HG02981 (cell line): Measurements from ENCODE around the gene TRIOBP.
"Not testable (repeated sequence)": the region's sequence is repeated elsewhere in the genome, so short reads cannot be mapped to it uniquely, and the experiment has no call there.

Experiments used
- ATAC-seq: cut with Tn5 transposase; IDR thresholded peaks from one replicate; pipeline ENCODE4 v1.9.1; 2021; ENCODE audit warnings: mild to moderate bottlenecking, moderate library complexity; ENCODE audit not compliant: unreplicated experiment

The TRIOBP gene

GRCh38 chr22:37690901-37691504 lies 5.8 kb upstream of the TRIOBP start:
- no peak for ATAC-seq

DNA sequence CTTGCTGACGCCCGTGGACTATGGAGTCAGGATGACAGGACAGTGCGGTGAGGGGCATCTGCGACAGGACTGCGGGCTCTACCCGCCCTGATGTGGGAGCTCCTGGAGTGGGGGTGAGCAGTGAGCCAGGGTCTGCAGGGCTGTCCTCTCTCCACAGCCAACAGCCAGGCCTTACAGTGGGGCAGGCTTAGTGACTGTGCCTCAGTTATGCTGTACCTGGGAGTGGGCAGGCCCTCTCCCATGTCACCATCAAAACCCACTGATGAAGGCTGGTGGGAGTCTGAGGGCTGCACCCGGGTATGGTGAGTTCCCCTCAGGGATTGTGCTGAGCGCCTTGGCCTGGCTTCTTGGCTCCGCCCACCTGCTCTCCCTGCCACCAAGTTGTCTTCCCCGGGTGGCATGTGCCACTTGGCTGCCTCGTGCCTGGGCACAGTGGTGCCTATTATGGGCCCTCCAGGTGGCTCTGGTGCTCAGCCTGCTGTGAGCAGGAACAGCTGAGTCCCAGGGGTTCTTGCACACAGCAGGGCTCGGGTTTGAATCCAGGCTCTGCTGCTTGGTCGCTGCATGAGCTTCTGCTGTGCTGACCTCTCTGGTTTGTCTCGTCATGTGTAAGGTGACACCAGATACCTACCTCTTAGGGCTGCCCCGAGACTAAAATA lies 4.1 kb upstream of the TRIOBP start:
- ATAC-seq = no peak

GRCh38 chr22:37694131-37694530 lies 2.7 kb upstream of the TRIOBP start:
- ATAC-seq = not testable (repeated sequence)

DNA sequence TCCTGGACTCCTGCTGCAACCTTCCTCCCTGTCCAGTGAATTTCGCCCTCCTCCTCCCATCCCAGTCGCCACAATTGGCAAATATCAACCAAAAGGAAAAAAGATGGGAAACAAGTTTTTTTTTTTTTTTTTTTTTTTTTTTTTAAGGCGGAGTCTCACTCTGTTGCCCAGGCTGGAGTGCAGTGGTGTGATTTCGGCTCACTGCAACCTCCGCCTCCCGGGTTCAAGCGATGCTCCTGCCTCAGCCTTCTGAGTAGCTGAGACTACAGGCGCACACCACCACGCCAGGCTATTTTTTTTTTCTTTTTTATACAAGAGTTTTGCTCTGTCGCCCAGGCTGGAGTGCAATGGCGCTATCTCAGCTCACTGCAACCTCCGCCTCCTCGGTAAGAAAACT lies 590 bp upstream of the TRIOBP start:
- ATAC-seq = not testable (repeated sequence)

DNA sequence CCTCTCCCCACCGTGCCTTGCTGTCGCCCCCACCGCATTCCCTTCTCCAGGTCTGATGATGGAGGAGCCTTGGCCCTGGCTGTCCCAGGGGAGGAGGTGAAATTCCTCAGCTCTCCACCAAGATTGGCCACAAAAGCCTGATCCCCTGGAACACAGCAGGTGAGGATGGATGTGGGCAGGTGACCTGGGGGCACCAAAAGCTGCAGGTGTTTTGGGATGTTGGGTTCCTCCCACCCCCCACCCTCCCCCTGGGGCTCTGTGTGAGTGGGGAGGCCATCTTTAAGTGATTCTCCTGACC lies 639 bp downstream of the TRIOBP start:
- ATAC-seq = no peak

DNA sequence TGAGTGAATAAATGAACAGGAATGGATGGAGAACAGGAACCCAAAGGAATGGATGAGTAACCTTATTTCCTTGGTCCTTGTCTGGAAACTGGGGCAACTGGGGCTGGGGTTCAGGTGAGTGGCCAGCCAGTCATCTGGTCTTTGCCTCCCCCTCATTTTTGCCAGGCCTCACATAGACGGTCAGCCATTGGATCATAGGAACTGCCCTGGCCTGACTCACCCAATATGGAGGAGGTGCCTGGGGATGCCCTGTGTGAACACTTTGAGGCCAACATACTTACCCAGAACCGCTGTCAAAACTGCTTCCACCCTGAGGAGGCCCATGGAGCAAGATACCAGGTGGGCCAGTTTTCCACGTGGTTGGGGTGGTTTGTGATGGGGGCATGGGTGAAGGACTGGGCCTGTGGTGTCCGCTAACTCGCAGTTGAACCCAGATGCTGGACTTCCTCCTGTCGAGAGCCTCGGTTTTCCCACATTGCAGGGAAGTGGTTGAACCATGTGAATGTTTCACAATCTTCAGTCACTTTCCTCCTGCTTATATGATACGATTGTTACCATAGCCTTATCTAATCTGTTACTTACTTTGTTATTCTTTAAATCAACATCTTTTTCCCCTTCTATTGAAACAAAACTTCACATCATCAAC lies 4.4 kb downstream of the TRIOBP start:
- no peak for ATAC-seq

DNA sequence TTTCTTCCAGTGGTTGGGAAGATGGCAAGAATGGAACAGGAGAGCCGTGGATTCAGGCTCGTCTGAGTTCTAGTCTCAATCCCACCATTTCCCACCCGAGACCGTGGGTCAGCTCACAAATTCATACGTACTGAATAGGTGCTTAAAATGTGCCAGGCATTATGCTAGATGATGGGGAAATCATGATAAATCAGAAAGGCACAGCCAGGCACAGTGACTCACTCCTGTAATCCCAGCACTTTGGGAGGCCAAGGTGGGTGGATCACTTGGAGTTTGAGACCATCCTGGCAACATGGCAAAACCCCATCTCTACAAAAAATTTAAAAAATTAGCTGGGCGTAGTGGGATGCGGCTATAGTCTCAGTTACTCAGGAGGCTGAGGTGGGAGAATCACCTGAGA lies 7.1 kb downstream of the TRIOBP start:
- no peak for ATAC-seq

- no peak for ATAC-seq
These were observed 7.8 kb downstream of the TRIOBP start for GRCh38 chr22:37704645-37705044.

- no peak for ATAC-seq
These were observed 8.4 kb downstream of the TRIOBP start for GRCh38 chr22:37705205-37705604.

DNA sequence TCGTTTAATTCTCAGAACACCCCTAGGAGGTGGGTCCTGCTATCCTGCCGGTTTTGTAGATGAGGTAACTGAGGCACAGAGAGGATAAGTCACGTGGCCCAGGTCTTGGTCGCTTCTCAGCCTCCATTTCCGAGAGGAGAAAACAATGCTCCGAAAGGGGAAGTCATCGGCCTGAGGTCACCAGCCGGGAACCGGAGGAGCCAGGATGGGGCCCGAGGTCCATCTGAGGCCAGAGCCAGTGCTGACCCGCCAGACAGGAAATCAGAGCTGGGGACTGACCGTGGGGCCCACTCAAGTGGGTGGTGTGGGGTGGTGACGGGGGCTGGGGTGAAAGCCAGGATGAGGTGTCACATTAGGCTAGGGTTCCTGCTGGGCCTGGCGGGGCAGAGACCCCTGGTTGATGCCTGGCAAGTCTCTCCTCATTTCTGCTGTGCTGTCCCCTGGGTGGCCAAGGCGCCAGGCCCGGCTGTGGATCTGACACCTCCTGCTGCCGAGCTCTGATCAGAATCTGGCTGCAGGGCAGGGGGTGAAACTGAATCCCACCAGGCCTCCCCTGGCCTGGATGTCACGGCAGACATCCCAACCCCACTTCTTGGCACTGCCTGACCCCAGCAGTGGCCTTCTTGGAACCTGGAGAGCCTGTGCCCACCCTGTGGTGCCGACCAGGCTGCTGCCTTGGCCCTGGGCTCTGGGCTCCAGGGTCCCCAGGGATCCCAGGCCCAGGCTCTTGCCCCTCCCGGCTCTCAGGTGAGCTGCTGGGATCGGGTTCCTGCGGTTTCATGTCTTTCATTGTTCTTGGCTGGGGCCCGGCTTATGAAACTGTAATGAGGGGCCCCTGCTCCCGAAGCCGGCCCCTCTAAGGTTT lies 12.0 kb downstream of the TRIOBP start:
- no peak for ATAC-seq

- ATAC-seq = no peak
These were observed 12.6 kb downstream of the TRIOBP start for GRCh38 chr22:37709445-37709765.

GRCh38 chr22:37710675-37711074 lies 13.8 kb downstream of the TRIOBP start:
- no peak for ATAC-seq

DNA sequence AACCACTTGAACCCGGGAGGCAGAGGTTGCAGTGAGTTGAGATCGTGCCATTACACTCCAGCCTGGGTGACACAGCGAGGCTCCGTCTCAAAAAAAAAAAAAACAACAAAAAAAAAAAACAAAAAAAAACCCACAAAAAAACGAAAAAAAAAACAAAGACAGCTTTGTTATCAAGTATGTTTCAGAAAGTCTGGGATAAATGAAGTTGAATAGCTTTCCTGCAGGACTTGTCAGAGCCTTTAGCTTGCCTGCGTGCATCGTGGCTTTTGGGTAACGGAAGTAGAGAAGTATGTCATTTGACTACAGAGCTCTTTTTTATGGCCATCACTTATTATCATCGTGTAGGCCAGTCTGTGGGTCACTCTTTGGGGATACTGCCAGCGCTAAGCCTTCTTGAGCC lies 14.6 kb downstream of the TRIOBP start:
- no peak for ATAC-seq

GRCh38 chr22:37713761-37714160 lies 16.9 kb downstream of the TRIOBP start:
- no peak for ATAC-seq

- ATAC-seq = no peak
These were observed 17.8 kb downstream of the TRIOBP start for GRCh38 chr22:37714634-37715033.

DNA sequence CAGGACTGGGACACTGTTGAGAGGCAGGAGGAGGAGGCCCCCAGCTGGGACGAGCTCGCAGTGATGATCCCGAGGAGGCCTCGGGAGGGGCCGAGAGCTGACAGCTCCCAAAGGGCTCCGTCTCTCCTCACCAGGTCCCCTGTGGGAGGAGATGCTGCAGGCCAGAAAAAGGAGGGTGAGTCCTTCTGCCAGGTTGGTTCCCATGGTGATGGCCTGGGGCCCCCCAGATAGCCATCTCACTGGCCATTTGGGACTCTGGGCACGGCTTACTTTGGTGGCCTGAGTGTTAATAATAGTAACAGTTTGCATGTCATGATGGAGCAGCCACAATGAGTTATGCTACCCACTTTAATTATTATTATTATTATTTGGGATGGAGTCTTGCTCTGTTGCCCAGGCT lies 18.9 kb downstream of the TRIOBP start:
- ATAC-seq = no peak

DNA sequence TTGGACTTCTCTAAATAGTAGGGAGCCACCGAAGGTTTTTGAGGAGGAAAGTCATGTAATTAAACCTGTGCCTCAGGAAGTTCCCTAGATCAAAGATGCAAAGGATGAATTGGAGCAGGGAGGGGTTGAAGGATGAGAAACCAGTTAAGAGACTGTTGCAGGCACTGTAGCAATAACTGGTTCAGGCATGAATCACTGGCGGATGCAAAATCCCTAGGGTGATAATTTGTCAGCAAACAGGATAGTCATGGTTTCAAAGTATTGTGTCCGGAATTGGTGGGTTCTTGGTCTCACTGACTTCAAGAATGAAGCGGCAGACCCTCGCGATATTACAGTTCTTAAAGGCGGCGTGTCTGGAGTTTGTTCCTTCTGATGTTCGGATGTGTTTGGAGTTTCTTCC lies 19.9 kb downstream of the TRIOBP start:
- ATAC-seq = no peak

DNA sequence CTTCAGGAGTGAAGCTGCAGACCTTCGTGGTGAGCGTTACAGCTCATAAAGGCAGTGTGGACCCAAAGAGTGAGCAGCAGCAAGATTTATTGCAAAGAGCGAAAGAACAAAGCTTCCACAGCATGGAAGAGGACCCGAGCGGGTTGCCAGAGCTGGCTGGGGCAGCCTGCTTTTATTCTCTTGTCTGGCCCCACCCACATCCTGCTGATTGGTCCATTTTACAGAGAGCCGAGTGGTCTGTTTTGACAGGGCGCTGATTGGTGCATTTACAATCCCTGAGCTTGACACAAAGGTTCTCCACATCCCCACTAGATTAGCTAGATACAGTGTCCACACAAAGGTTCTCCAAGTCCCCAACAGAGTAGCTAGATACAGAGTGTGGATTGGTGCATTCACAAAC lies 20.4 kb downstream of the TRIOBP start:
- not testable (repeated sequence) for ATAC-seq

GRCh38 chr22:37717746-37718305 lies 21.0 kb downstream of the TRIOBP start:
- not testable (repeated sequence) for ATAC-seq

DNA sequence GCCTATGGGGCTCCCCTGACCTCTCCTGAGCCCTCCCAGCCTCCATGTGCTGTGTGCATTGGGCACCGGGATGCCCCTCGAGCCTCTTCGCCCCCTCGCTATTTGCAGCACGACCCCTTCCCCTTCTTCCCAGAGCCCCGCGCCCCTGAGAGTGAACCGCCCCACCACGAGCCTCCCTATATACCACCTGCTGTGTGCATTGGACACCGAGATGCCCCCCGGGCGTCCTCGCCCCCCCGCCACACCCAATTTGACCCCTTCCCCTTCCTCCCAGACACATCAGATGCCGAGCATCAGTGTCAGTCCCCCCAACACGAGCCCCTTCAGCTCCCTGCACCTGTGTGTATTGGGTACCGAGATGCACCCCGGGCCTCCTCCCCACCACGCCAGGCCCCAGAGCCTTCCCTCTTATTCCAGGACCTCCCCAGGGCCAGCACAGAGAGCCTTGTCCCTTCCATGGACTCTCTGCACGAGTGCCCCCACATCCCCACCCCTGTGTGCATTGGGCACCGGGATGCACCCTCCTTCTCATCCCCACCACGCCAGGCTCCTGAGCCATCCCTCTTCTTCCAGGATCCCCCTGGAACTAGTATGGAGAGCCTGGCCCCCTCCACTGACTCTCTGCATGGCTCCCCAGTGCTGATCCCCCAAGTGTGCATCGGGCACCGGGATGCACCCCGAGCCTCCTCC lies 28.8 kb downstream of the TRIOBP start:
- no peak for ATAC-seq
